Measurements from ENCODE around the gene ZBTB16.

Gene ZBTB16

GRCh38 chr11:114191893-114192292 lies 132.4 kb downstream of the ZBTB16 start:
- ChIA-PET CTCF (interaction anchor here (0.6 to 6.4 kb wide), 7 partner anchors 10 to 198 kb away, joined by 3 to 51 read pairs (median 3); no protein-coding TSS in a partner anchor), POLR2A (no interaction called here)
- Histone ChIP-seq H3K4me1 (ENCODE audit: control insufficient read depth, insufficient read depth, low read length) (peaks cover 3% of the 10 kb centered on the region), H3K4me3 (ENCODE audit: low read depth, low read length) (no peak overlapping the region), H3K27ac (ENCODE audit: extremely low read depth, low read depth, low read length) (no peak overlapping the region), H3K36me3 (ENCODE audit: control insufficient read depth in 2 of 2, insufficient read depth in 1 of 2, low read length in 2 of 2) (peaks cover 0 to 8% of the 10 kb centered on the region in 2 experiments; a peak in 1 of 3 replicates), H3K9me3 (ENCODE audit: control insufficient read depth, insufficient read depth, low read depth, low read length) (no peaks in the 10 kb centered on the region)
- TF ChIP-seq ELK4 (IDR thresholded peaks at IDR 0.05; ENCODE audit: borderline replicate concordance, low read depth, low read length), result no peak
- TF ChIP-seq ZNF311 (tag by site-specific recombination; IDR thresholded peaks at IDR 0.05; ENCODE audit: borderline replicate concordance), result no peak
- TF ChIP-seq TRIM28 (IDR thresholded peaks at IDR 0.05; ENCODE audit: borderline replicate concordance, low read length), result peak; percentile 62; the same call in 1 of the 2 replicates
- no peak for TF ChIP-seq ZNF354C (tag by site-specific recombination; IDR thresholded peaks at IDR 0.05; ENCODE audit: borderline replicate concordance, low read depth)
- peak; percentile 58 for TF ChIP-seq SETDB1 (IDR thresholded peaks at IDR 0.05; ENCODE audit: insufficient read length, low read length)
- no peak for TF ChIP-seq ZNF280C (tag by site-specific recombination; IDR thresholded peaks at IDR 0.05)

- H3K9me3 ChIP-seq (ENCODE audit: control insufficient read depth, insufficient read depth, low read depth, low read length), result no peaks in the 10 kb centered on the region
- H3K27ac ChIP-seq (ENCODE audit: extremely low read depth, low read depth, low read length), result no peak overlapping the region
- CTCF ChIA-PET, result interaction anchor here (0.5 to 6.4 kb wide), 8 partner anchors 11 to 287 kb away, joined by 3 to 51 read pairs (median 4); no protein-coding TSS in a partner anchor
- peaks cover 3% of the 10 kb centered on the region for H3K4me1 ChIP-seq (ENCODE audit: control insufficient read depth, insufficient read depth, low read length)
- no peaks in the 10 kb centered on the region for H3K36me3 ChIP-seq (ENCODE audit: control insufficient read depth in 2 of 2, insufficient read depth in 1 of 2, low read length in 2 of 2)
- POLR2A ChIA-PET, result interaction anchor here (0.6 kb wide), 2 partner anchors 30 kb away, joined by 4 to 5 read pairs; no protein-coding TSS in a partner anchor
- peak; percentile 97 for TF ChIP-seq ZIC2 (tag by site-specific recombination; IDR thresholded peaks at IDR 0.05)
- peak; percentile 31; the same call in 1 of the 2 replicates for TF ChIP-seq ZNF18 (tag by site-specific recombination; IDR thresholded peaks at IDR 0.05)
- TF ChIP-seq ZNF174 (tag by site-specific recombination; IDR thresholded peaks at IDR 0.05), result no peak
- TF ChIP-seq OSR2 (tag by site-specific recombination; IDR thresholded peaks at IDR 0.05), result peak; percentile 80
- peak; percentile 79 for TF ChIP-seq ZNF341 (tag by site-specific recombination; IDR thresholded peaks at IDR 0.05; ENCODE audit: low read depth)
- TF ChIP-seq GLIS1 (tag by site-specific recombination; IDR thresholded peaks at IDR 0.05), result peak; percentile 20; the same call in 1 of the 2 replicates
- TF ChIP-seq ZNF423 (tag by site-specific recombination; IDR thresholded peaks at IDR 0.05), result peak; percentile 65
- no peak for TF ChIP-seq KLF9 (tag by site-specific recombination; IDR thresholded peaks at IDR 0.05; ENCODE audit: low read depth)
- no peak for TF ChIP-seq ZBTB10 (tag by site-specific recombination; IDR thresholded peaks at IDR 0.05)
- no peak overlapping the region for H3K4me3 ChIP-seq (ENCODE audit: low read depth, low read length)
Measured at GRCh38 chr11:114192841-114193389, 133.4 kb downstream of the ZBTB16 start.

Data from HEK293 (cell line).